Caco-2 (cell line): ENCODE data around the gene NPFFR1. TPM values are rescaled to one million over a fixed set of nuclear protein-coding genes. Genes with fewer than 3 reads are reported as not detected.

Experiments used
- BruUV-seq: library from RNA; stranded (reverse); fragments of 400-500 nt; replicated peaks from 2 replicates; lab custom pipeline; 2021; lab: Mats Ljungman, UMichigan
- CTCF ChIA-PET: fragments of 300-600 bp; sonication (Branson Sonifier 250); formaldehyde crosslinking; loops from one replicate; lab custom pipeline; 2022; ENCODE audit warnings: antibody characterized with exemption; lab: Charles Lee
- POLR2A ChIA-PET: fragments of 300-600 bp; sonication (Branson Sonifier 250); formaldehyde crosslinking; loops from one replicate; lab custom pipeline; 2022; ENCODE audit warnings: antibody characterized with exemption; lab: Charles Lee
- DNase-seq, 2 experiments: peaks; one replicate each; pipeline versions ENCODE4 v3.0.0 to v3.0.0-alpha.2; 2020 to 2022
- H3K27me3 ChIP-seq: replicated peaks from 2 replicates; pipeline ENCODE4 v1.6.0; 2011; ENCODE audit warnings: low read length; ENCODE audit not compliant: control insufficient read depth, insufficient read depth
- H3K36me3 ChIP-seq: 2 replicates; pipeline ENCODE4 v1.5.1; 2011; ENCODE audit warnings: low read length; ENCODE audit not compliant: control insufficient read depth, insufficient read depth
- H3K4me1 ChIP-seq: fragments of 250-450 bp; sonication (Bioruptor Pico); 2 replicates; pipeline ENCODE4 v1.5.1; 2020; ENCODE audit warnings: mild to moderate bottlenecking
- H3K4me3 ChIP-seq: 2 replicates; pipeline ENCODE4 v1.5.1; 2011; ENCODE audit warnings: low read depth, mild to moderate bottlenecking, control low read depth, low read length
- H3K9me3 ChIP-seq: fragments of 250-450 bp; sonication (Bioruptor Pico); 2 replicates; pipeline ENCODE4 v1.5.1; 2020; ENCODE audit warnings: mild to moderate bottlenecking, moderate library complexity
- H3K27ac Mint-ChIP-seq: one replicate; pipeline ENCODE4 v1.8.0; 2022; ENCODE audit warnings: mixed read lengths; ENCODE audit not compliant: unreplicated experiment
- H3K27me3 Mint-ChIP-seq: one replicate; pipeline ENCODE4 v1.8.0; 2022; ENCODE audit warnings: mixed read lengths; ENCODE audit not compliant: insufficient read depth, unreplicated experiment
- H3K36me3 Mint-ChIP-seq: one replicate; pipeline ENCODE4 v1.8.0; 2022; ENCODE audit warnings: mild to moderate bottlenecking, mixed read lengths; ENCODE audit not compliant: insufficient read depth, unreplicated experiment
- H3K4me1 Mint-ChIP-seq: one replicate; pipeline ENCODE4 v1.8.0; 2022; ENCODE audit warnings: low read depth, mixed read lengths; ENCODE audit not compliant: unreplicated experiment
- H3K4me3 Mint-ChIP-seq: one replicate; pipeline ENCODE4 v1.8.0; 2022; ENCODE audit warnings: mild to moderate bottlenecking, moderate library complexity, mixed read lengths; ENCODE audit not compliant: unreplicated experiment
- H3K9me3 Mint-ChIP-seq: one replicate; pipeline ENCODE4 v1.8.0; 2022; ENCODE audit warnings: mixed read lengths; ENCODE audit not compliant: unreplicated experiment
- intact Hi-C: fragments of 100-400 bp; cut with micrococcal nuclease; formaldehyde crosslinking; loops from one replicate; pipeline ENCODE4 v1.10.0; 2022; ENCODE audit not compliant: unreplicated experiment
- total RNA-seq: library from RNA; stranded (reverse); gene quantifications from 2 replicates; pipeline ENCODE4 v1.2.3, GENCODE V29; 2022
- TF ChIP-seq, protein P1 (sequence below), 2 experiments: fragments of 200-600 bp in 1 of 2; IDR thresholded peaks; 1 replicate in 1 of 2; 2 replicates in 1 of 2; pipeline versions ENCODE4 v1.5.1 to v1.8.0; 2011 to 2022; ENCODE audit warnings: antibody characterized with exemption in 1 of 2, control low read depth in 1 of 2, inconsistent platforms in 1 of 2, low read depth in 1 of 2, low read length in 1 of 2, mild to moderate bottlenecking in 1 of 2, moderate library complexity in 1 of 2; ENCODE audit not compliant: insufficient read depth in 1 of 2, severe bottlenecking in 1 of 2, unreplicated experiment in 1 of 2

Gene NPFFR1
- total RNA-seq, 1 experiment from 2014 or later: not detected

DNA sequence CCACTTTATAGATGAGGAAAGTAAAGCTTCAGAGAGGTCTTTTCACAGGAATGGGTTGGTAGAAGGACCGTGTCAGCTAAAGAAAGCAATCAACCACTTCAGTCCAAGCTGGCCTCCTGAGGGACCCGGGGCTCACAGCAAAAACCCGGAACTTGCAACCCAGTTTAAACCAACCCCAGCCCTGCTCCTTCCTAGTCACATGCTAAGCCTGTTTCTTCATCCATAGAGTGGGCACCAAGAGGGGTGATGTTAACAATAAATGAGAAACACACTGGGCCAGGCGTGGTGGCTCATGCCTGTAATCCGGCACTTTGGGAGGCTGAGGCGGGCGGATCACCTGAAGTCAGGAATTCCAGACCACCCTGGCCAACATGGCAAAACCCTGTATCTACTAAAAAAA is 12.1 kb upstream of the NPFFR1 start:
- TF ChIP-seq, protein P1, sequence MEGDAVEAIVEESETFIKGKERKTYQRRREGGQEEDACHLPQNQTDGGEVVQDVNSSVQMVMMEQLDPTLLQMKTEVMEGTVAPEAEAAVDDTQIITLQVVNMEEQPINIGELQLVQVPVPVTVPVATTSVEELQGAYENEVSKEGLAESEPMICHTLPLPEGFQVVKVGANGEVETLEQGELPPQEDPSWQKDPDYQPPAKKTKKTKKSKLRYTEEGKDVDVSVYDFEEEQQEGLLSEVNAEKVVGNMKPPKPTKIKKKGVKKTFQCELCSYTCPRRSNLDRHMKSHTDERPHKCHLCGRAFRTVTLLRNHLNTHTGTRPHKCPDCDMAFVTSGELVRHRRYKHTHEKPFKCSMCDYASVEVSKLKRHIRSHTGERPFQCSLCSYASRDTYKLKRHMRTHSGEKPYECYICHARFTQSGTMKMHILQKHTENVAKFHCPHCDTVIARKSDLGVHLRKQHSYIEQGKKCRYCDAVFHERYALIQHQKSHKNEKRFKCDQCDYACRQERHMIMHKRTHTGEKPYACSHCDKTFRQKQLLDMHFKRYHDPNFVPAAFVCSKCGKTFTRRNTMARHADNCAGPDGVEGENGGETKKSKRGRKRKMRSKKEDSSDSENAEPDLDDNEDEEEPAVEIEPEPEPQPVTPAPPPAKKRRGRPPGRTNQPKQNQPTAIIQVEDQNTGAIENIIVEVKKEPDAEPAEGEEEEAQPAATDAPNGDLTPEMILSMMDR (IDR thresholded peaks at IDR 0.05; ENCODE audit: insufficient read depth in 1 of 2, low read depth in 1 of 2, low read length in 1 of 2, severe bottlenecking in 1 of 2, unreplicated experiment in 1 of 2): no peak
- Histone ChIP-seq H3K4me3 (no peak overlapping the region), H3K27me3 (no peaks in the 10 kb centered on the region), H3K4me1 (peaks cover 3% of the 10 kb centered on the region), H3K9me3 (no peaks in the 10 kb centered on the region), H3K36me3 (no peaks in the 10 kb centered on the region)
- Mint-ChIP-seq H3K9me3 (no peaks in the 10 kb centered on the region), H3K4me1 (no peaks in the 10 kb centered on the region), H3K27ac (no peak overlapping the region), H3K4me3 (no peak overlapping the region), H3K27me3 (no peaks in the 10 kb centered on the region), H3K36me3 (no peaks in the 10 kb centered on the region)
- CTCF ChIA-PET: no interaction called here
- DNase-seq: no peak
- intact Hi-C loops: no loop called here
- POLR2A ChIA-PET: interaction anchor here (0.5 kb wide), 1 partner anchor 69 kb away, joined by 13 read pairs; no protein-coding TSS in a partner anchor
- BruUV-seq: no TSS peak

DNA sequence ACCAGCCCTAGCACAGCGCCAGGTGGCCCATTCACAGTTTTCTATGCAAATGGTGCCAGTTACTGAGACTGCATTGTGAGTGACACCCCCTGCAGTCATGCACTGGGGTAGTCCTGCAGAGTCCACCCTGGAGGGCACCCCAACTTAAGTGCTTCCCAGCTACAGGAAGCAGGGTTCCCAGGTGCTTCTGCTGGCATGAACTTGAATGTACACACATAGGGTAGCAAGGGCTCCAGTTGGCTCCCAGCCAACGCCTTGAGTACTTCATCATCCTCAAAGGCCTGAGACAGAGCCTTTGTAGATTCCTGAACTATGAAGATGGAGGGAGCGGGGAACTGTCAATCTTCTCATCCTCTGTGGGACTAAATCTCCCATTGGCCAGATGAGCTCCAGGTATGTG is 11.5 kb upstream of the NPFFR1 start:
- POLR2A ChIA-PET: interaction anchor here (0.5 kb wide), 1 partner anchor 68 kb away, joined by 13 read pairs; no protein-coding TSS in a partner anchor
- intact Hi-C loops: no loop called here

DNA sequence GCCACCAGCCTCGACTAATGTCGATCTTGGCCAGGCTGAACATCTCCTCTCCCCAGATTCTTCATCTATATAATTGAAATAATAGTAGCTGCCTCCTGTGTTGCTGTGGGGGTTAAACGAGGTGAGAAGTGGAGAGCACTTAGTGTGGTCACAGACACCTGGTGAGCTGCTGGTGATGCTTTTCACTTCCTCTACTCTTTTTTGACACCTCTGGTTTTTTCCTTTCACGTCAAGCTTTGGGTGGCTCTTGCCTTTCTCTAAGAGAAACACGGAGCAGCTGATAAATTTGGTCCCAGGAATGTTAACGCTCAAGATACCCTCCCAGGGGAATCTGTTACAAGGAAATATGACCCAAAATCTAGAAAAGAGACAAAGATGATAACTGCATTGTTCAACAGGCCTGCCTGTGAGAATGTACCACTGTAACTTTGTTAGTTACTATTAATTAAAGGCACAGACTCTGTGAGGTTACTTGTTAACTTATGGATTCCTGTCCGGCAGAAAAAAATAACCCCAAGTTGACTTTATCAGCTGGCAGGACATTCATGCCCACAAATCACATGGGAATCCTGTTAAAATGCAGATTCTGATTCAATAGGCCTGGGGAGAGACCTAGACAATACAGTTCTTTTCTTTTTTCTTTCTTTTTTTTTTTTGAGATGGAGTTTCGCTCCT is 9.5 kb upstream of the NPFFR1 start:
- Mint-ChIP-seq H3K36me3 (no peaks in the 10 kb centered on the region), H3K4me1 (peaks cover 8% of the 10 kb centered on the region), H3K27me3 (no peaks in the 10 kb centered on the region), H3K4me3 (no peak overlapping the region), H3K27ac (no peak overlapping the region), H3K9me3 (no peaks in the 10 kb centered on the region)
- DNase-seq: no peak
- Histone ChIP-seq H3K9me3 (no peaks in the 10 kb centered on the region), H3K27me3 (no peaks in the 10 kb centered on the region), H3K36me3 (no peaks in the 10 kb centered on the region), H3K4me3 (no peak overlapping the region), H3K4me1 (peaks cover 13% of the 10 kb centered on the region)
- TF ChIP-seq, protein P1 (IDR thresholded peaks at IDR 0.05; ENCODE audit: insufficient read depth in 1 of 2, low read depth in 1 of 2, low read length in 1 of 2, severe bottlenecking in 1 of 2, unreplicated experiment in 1 of 2): no peak
- CTCF ChIA-PET: interaction anchor here (2.3 kb wide), 1 partner anchor 28 kb away, joined by 10 read pairs; no protein-coding TSS in a partner anchor
- BruUV-seq: no TSS peak
- intact Hi-C loops: no loop called here
- POLR2A ChIA-PET: no interaction called here

More for the DNA sequence above, 11.5 kb upstream of the NPFFR1 start:
- Histone ChIP-seq H3K9me3 (no peaks in the 10 kb centered on the region), H3K36me3 (no peaks in the 10 kb centered on the region), H3K27me3 (no peaks in the 10 kb centered on the region), H3K4me1 (peaks cover 9% of the 10 kb centered on the region), H3K4me3 (no peak overlapping the region)
- H3K36me3 Mint-ChIP-seq: no peaks in the 10 kb centered on the region
- no peak for DNase-seq
- no peak overlapping the region for H3K27ac Mint-ChIP-seq
- H3K4me3 Mint-ChIP-seq: no peak overlapping the region
- peaks cover 1% of the 10 kb centered on the region for H3K4me1 Mint-ChIP-seq
- BruUV-seq: no TSS peak
- no peaks in the 10 kb centered on the region for H3K27me3 Mint-ChIP-seq
- TF ChIP-seq, protein P1 (IDR thresholded peaks at IDR 0.05; ENCODE audit: insufficient read depth in 1 of 2, low read depth in 1 of 2, low read length in 1 of 2, severe bottlenecking in 1 of 2, unreplicated experiment in 1 of 2): no peak
- CTCF ChIA-PET: no interaction called here
- H3K9me3 Mint-ChIP-seq: no peaks in the 10 kb centered on the region
